Activated CD8-positive, alpha-beta memory T cell treated with anti-CD3 and anti-CD28 coated beads, Interleukin-2, amount 10 ng/mL, durations not matched to agents 7 days and 5 days (primary cell): Measurements from ENCODE around the gene PGD. TPM values are rescaled to one million over a fixed set of nuclear protein-coding genes. Genes with fewer than 3 reads are reported as not detected.
"Not testable (repeated sequence)": the region's sequence is repeated elsewhere in the genome, so short reads cannot be mapped to it uniquely, and the experiment has no call there.

Source experiments
- ATAC-seq: fragments of 150-1000 bp; cut with Tn5 transposase; one replicate; pipeline ENCODE4 v1.10.0; 2021; ENCODE audit warnings: moderate library complexity
- CTCF ChIA-PET: fragments of 350-600 bp; sonication (Branson Sonifier 250); formaldehyde crosslinking; loops from one replicate; lab custom pipeline; 2021; ENCODE audit warnings: antibody characterized with exemption; lab: Charles Lee
- DNase-seq: peaks from one replicate; pipeline ENCODE4 v3.0.0-alpha.2; 2020
- H3K27ac Mint-ChIP-seq: one replicate; pipeline ENCODE4 v1.8.0; 2021; ENCODE audit warnings: mild to moderate bottlenecking, mixed read lengths
- H3K27me3 Mint-ChIP-seq: one replicate; pipeline ENCODE4 v1.8.0; 2021; ENCODE audit warnings: mixed read lengths
- H3K36me3 Mint-ChIP-seq: one replicate; pipeline ENCODE4 v1.8.0; 2021; ENCODE audit warnings: mild to moderate bottlenecking, mixed read lengths
- H3K4me1 Mint-ChIP-seq: one replicate; pipeline ENCODE4 v1.8.0; 2021; ENCODE audit warnings: mixed read lengths
- H3K4me3 Mint-ChIP-seq: one replicate; pipeline ENCODE4 v1.8.0; 2021; ENCODE audit warnings: mild to moderate bottlenecking, moderate library complexity, mixed read lengths
- H3K9me3 Mint-ChIP-seq: one replicate; pipeline ENCODE4 v1.8.0; 2022; ENCODE audit warnings: low read depth, mixed read lengths
- total RNA-seq, 2 experiments: library from RNA; stranded (reverse); gene quantifications; one replicate each; pipeline ENCODE4 v1.2.3, GENCODE V29; 2021

PGD gene
- total RNA-seq, 2 experiments from 2014 or later: 74.9 to 128 TPM

DNA sequence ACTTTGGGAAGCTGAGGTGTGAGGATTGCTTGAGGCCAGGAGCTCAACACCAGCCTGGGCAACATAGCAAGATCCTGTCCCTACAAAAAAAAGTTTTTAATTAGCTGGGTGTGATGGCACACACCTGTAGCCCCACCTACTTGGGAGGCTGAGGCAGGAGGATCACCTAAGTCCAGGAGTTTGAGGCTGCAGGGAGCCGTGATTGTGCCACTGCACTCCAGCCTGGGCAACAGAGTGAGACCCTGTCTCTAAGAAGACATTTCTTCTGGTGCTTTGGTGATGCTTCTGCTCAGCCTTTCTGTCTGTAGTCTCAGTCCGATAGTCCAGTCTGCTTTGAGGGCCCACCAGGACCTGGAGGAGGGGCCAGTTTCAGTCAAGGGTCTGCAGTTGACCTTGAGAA is 8.3 kb downstream of the PGD start:
- CTCF ChIA-PET: interaction anchor here (1.1 kb wide), 1 partner anchor 198 kb away, joined by 3 read pairs; no protein-coding TSS in a partner anchor
- Mint-ChIP-seq H3K36me3 (peaks cover 47% of the 10 kb centered on the region), H3K27ac (no peak overlapping the region)

GRCh38 chr1:10415211-10415930 is 16.5 kb downstream of the PGD start:
- H3K4me1 Mint-ChIP-seq: peaks cover 7% of the 10 kb centered on the region
- no peaks in the 10 kb centered on the region for H3K27me3 Mint-ChIP-seq
- CTCF ChIA-PET: interaction anchor here (0.8 to 1.6 kb wide), 5 partner anchors 13 to 206 kb away, joined by 3 to 6 read pairs (median 4); partner anchors contain the start of gene CENPS
- DNase-seq: no peak
- peak overlapping the region; percentile 78 for H3K27ac Mint-ChIP-seq
- peaks cover 64% of the 10 kb centered on the region for H3K36me3 Mint-ChIP-seq
- H3K9me3 Mint-ChIP-seq: no peaks in the 10 kb centered on the region
- no peak overlapping the region for H3K4me3 Mint-ChIP-seq
- peak; percentile 70 for ATAC-seq

More for the DNA sequence above, 8.3 kb downstream of the PGD start:
- ATAC-seq: no peak
- Mint-ChIP-seq H3K4me3 (no peak overlapping the region), H3K27me3 (no peaks in the 10 kb centered on the region), H3K9me3 (no peaks in the 10 kb centered on the region), H3K4me1 (peaks cover 3% of the 10 kb centered on the region)
- no peak for DNase-seq

- CTCF ChIA-PET: interaction anchor here (0.6 to 1.6 kb wide), 5 partner anchors 13 to 1937 kb away, joined by 3 to 6 read pairs (median 4); partner anchors contain the start of gene CENPS
- DNase-seq, H3K4me3 Mint-ChIP-seq, H3K27me3 Mint-ChIP-seq, ATAC-seq, H3K27ac Mint-ChIP-seq, H3K9me3 Mint-ChIP-seq, H3K4me1 Mint-ChIP-seq: not testable (repeated sequence)
- H3K36me3 Mint-ChIP-seq: peaks cover 66% of the 10 kb centered on the region
These were observed 17.1 kb downstream of the PGD start for GRCh38 chr1:10415967-10416366.

GRCh38 chr1:10418741-10419140 is 19.9 kb downstream of the PGD start:
- CTCF ChIA-PET: interaction anchor here (1.1 kb wide), 1 partner anchor 208 kb away, joined by 3 read pairs; the partner anchor contains the start of gene KIF1B
- not testable (repeated sequence) for DNase-seq, H3K4me1 Mint-ChIP-seq, ATAC-seq, H3K27ac Mint-ChIP-seq, H3K4me3 Mint-ChIP-seq, H3K9me3 Mint-ChIP-seq, H3K27me3 Mint-ChIP-seq
- peaks cover 49% of the 10 kb centered on the region for H3K36me3 Mint-ChIP-seq

DNA sequence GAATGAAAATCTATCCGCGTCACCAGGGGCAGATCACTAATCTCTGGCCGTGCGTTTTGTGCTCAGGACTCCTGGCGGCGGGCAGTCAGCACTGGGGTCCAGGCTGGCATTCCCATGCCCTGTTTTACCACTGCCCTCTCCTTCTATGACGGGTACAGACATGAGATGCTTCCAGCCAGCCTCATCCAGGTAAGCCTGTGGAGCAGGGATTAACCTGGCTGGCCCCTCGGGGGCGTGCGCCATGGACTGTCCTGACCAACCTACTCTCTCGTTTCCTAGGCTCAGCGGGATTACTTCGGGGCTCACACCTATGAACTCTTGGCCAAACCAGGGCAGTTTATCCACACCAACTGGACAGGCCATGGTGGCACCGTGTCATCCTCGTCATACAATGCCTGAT is 20.5 kb downstream of the PGD start:
- Mint-ChIP-seq H3K27ac (no peak overlapping the region), H3K27me3 (no peaks in the 10 kb centered on the region), H3K9me3 (no peaks in the 10 kb centered on the region), H3K4me1 (peaks cover 7% of the 10 kb centered on the region), H3K36me3 (peaks cover 44% of the 10 kb centered on the region), H3K4me3 (no peak overlapping the region)
- DNase-seq: no peak
- CTCF ChIA-PET: no interaction called here
- ATAC-seq: no peak

DNA sequence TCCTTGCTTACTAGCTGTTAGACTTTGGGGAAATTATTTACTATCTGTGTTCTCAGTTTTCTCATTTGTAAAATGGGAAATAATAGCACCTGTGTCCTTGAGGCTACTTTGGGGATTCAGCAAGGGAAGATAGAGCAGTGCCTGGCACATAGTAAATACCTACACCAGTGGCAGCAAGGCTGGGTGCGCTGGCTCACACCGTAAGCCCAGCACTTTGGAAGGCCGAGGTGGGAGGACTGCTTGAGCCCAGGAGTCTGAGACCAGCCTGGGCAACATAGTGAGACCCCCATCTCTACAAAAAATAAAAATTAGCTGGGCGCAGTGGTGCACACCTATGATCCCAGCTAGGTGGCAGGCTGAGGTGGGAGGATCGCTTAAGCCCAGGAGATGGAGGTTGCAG is 22.8 kb downstream of the PGD start:
- Mint-ChIP-seq H3K4me1 (peaks cover 6% of the 10 kb centered on the region), H3K27me3 (no peaks in the 10 kb centered on the region), H3K4me3 (no peak overlapping the region), H3K9me3 (no peaks in the 10 kb centered on the region), H3K36me3 (peaks cover 29% of the 10 kb centered on the region), H3K27ac (no peak overlapping the region)
- ATAC-seq (no peak), DNase-seq (no peak)
- CTCF ChIA-PET: interaction anchor here (2.0 kb wide), 1 partner anchor 8 kb away, joined by 9 read pairs; the partner anchor contains the start of gene CENPS

DNA sequence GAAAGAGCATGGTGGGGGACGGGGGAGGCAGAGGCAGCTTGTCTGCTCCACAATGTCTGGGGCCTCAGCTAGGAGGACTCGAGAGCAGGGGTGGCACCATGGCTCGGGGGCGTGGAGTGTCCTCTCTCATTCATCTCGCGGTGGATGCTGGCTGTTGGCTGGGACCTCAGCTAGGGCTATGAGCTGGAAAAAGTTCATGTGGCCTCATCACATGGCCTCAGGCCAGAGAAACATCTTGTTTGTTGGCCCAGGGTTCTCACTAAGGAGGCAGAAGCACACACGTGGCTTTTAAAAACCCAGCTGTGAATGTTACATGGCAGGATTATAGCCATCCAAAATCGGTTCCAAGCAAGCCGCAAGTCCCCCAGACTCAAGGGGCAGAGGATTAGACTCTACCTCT is 25.2 kb downstream of the PGD start:
- no peak for DNase-seq
- CTCF ChIA-PET: interaction anchor here (1.0 kb wide), 1 partner anchor 71 kb away, joined by 3 read pairs; no protein-coding TSS in a partner anchor
- no peaks in the 10 kb centered on the region for H3K9me3 Mint-ChIP-seq

DNA sequence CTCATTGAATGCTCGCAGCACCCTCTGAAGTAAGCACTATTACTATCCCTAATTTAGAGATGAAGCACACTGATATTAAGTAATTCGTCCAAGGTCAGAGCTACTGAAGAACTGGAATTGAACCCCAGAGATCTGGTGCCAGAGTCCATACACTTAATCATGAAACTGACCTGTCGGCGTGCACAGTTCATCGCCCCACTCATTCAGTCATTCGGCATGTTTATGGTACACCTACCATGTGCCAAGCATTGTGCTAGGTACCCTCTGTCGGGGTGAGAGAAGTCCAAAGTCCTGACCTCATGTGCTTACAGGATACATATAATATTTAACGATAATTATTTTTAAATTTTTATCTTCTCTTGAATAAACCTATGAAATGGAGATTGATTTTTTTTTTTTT is 25.8 kb downstream of the PGD start:
- peaks cover 9% of the 10 kb centered on the region for H3K36me3 Mint-ChIP-seq
- peaks cover 20% of the 10 kb centered on the region for H3K4me1 Mint-ChIP-seq
- H3K4me3 Mint-ChIP-seq: no peak overlapping the region
- H3K27me3 Mint-ChIP-seq: no peaks in the 10 kb centered on the region
- H3K27ac Mint-ChIP-seq: no peak overlapping the region
- ATAC-seq (no peak), DNase-seq (no peak)
- H3K9me3 Mint-ChIP-seq: no peaks in the 10 kb centered on the region
- CTCF ChIA-PET: interaction anchor here (1.0 kb wide), 1 partner anchor 70 kb away, joined by 3 read pairs; no protein-coding TSS in a partner anchor

More for the DNA sequence above, 25.2 kb downstream of the PGD start:
- peaks cover 15% of the 10 kb centered on the region for H3K36me3 Mint-ChIP-seq
- no peaks in the 10 kb centered on the region for H3K27me3 Mint-ChIP-seq
- no peak for ATAC-seq
- H3K4me3 Mint-ChIP-seq: no peak overlapping the region
- H3K27ac Mint-ChIP-seq: no peak overlapping the region
- peaks cover 14% of the 10 kb centered on the region for H3K4me1 Mint-ChIP-seq

GRCh38 chr1:10425826-10426534 is 27.1 kb downstream of the PGD start:
- not testable (repeated sequence) for ATAC-seq, H3K36me3 Mint-ChIP-seq, DNase-seq, H3K27me3 Mint-ChIP-seq, H3K9me3 Mint-ChIP-seq, H3K4me3 Mint-ChIP-seq
- Mint-ChIP-seq H3K27ac (peak overlapping the region; percentile 52), H3K4me1 (peaks cover 27% of the 10 kb centered on the region)
- CTCF ChIA-PET: interaction anchor here (1.1 kb wide), 1 partner anchor 218 kb away, joined by 4 read pairs; no protein-coding TSS in a partner anchor

DNA sequence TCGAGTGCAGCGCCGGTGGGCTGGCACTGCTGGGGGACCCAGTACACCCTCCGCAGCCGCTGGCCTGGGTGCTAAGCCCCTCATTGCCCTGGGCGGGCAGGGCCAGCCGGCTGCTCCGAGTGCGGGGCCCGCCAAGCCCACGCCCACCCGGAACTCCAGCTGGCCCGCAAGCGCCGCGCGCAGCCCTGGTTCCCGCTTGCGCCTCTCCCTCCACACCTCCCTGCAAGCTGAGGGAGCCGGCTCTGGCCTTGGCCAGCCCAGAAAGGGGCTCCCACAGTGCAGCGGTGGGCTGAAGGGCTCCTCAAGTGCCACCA is 27.6 kb downstream of the PGD start:
- H3K36me3 Mint-ChIP-seq, CTCF ChIA-PET, H3K27ac Mint-ChIP-seq, DNase-seq, H3K9me3 Mint-ChIP-seq, H3K27me3 Mint-ChIP-seq, H3K4me3 Mint-ChIP-seq, ATAC-seq: not testable (repeated sequence)
- H3K4me1 Mint-ChIP-seq: peaks cover 32% of the 10 kb centered on the region

GRCh38 chr1:10428984-10429383 is 30.1 kb downstream of the PGD start:
- Mint-ChIP-seq H3K27me3 (no peaks in the 10 kb centered on the region), H3K9me3 (no peaks in the 10 kb centered on the region), H3K4me3 (no peak overlapping the region), H3K27ac (no peak overlapping the region), H3K36me3 (no peaks in the 10 kb centered on the region), H3K4me1 (peaks cover 38% of the 10 kb centered on the region)
- DNase-seq (no peak), ATAC-seq (no peak)
- CTCF ChIA-PET: interaction anchor here (0.6 to 11.5 kb wide), 18 partner anchors 8 to 554 kb away, joined by 3 to 219 read pairs (median 6); partner anchors contain the start of genes DFFA, KIF1B and PGD

GRCh38 chr1:10429868-10430215 is 31.0 kb downstream of the PGD start:
- peak overlapping the region; percentile 93 for H3K27ac Mint-ChIP-seq
- H3K4me3 Mint-ChIP-seq: peak overlapping the region; percentile 87
- no peaks in the 10 kb centered on the region for H3K36me3 Mint-ChIP-seq
- no peaks in the 10 kb centered on the region for H3K9me3 Mint-ChIP-seq
- no peaks in the 10 kb centered on the region for H3K27me3 Mint-ChIP-seq
- DNase-seq: peak; percentile 58
- CTCF ChIA-PET: interaction anchor here (0.6 to 11.5 kb wide), 29 partner anchors 9 to 555 kb away, joined by 3 to 219 read pairs (median 4); partner anchors contain the start of genes DFFA, KIF1B, LZIC and NMNAT1
- peaks cover 38% of the 10 kb centered on the region for H3K4me1 Mint-ChIP-seq
- ATAC-seq: peak; percentile 3
